HCT116 (cell line): ENCODE results near the gene RNF220. TPM values are rescaled to one million over a fixed set of nuclear protein-coding genes. Genes with fewer than 3 reads are reported as not detected.
A peak's percentile ranks its signal among the peaks of the same experiment; 100 is the strongest.

Experiments used
- ATAC-seq: fragments of 200-7000 bp; cut with Tn5 transposase; 2 replicates; pipeline ENCODE4 v1.9.1; 2020; ENCODE audit warnings: mild to moderate bottlenecking, moderate library complexity
- BruUV-seq: library from RNA; stranded (reverse); fragments of 400-500 nt; replicated peaks from 2 replicates; lab custom pipeline; 2021; lab: Mats Ljungman, UMichigan
- CTCF ChIA-PET: fragments of 300-600 bp; sonication (Branson Sonifier 250); formaldehyde crosslinking; loops from one replicate; lab custom pipeline; 2021; ENCODE audit warnings: antibody characterized with exemption; lab: Charles Lee
- POLR2A ChIA-PET: fragments of 300-600, 350-600 bp; sonication (Branson Sonifier 250); formaldehyde crosslinking; loops from one replicate; lab custom pipeline; 2021; ENCODE audit warnings: antibody characterized with exemption; lab: Charles Lee
- RAD21 ChIA-PET, 2 experiments: fragments of 300-600 bp; sonication (Branson Sonifier 250); formaldehyde crosslinking; loops; one replicate each; lab custom pipeline; 2023; ENCODE audit warnings: low total read pairs in 2 of 2; ENCODE audit not compliant: uncharacterized antibody in 2 of 2, unreplicated experiment in 2 of 2, low non-redundant PET in 1 of 2; lab: Charles Lee
- DNase-seq: peaks from one replicate; pipeline ENCODE4 v3.0.0-alpha.2; 2010; ENCODE audit warnings: low read depth, low spot score
- H2AFZ ChIP-seq: fragments of 200-600 bp; shearing (Covaris generic), sonication (generic); 2 replicates; pipeline ENCODE4 v1.6.1; 2017; ENCODE audit warnings: low read depth, mixed run types, mixed read lengths, antibody characterized with exemption, low read length; ENCODE audit not compliant: poor library complexity, severe bottlenecking
- H3K27ac ChIP-seq: 2 replicates; pipeline ENCODE4 v1.5.1; 2012; ENCODE audit warnings: low read depth, low read length
- H3K27me3 ChIP-seq: fragments of 200-600 bp; sonication (generic); 2 replicates; pipeline ENCODE4 v1.6.1; 2016; ENCODE audit warnings: mixed run types, low read length, mixed read lengths; ENCODE audit not compliant: insufficient read depth
- H3K36me3 ChIP-seq, 2 experiments: fragments of 200-500 bp in 1 of 2; fragments of 200-600 bp in 1 of 2; sonication (Bioruptor generic) in 1 of 2; sonication (generic) in 1 of 2; 2 replicates each; pipeline versions ENCODE4 v1.5.1 to v1.6.1; 2014 to 2016; ENCODE audit warnings: low read length in 2 of 2, inconsistent platforms in 1 of 2, mixed read lengths in 1 of 2, mixed run types in 1 of 2; ENCODE audit not compliant: insufficient read depth in 2 of 2, control insufficient read depth in 1 of 2
- H3K4me1 ChIP-seq, 2 experiments: fragments of 200-600 bp in 1 of 2; sonication (generic) in 1 of 2; 2 replicates each; pipeline versions ENCODE4 v1.5.1 to v1.6.1; 2012 to 2017; ENCODE audit warnings: low read length in 2 of 2, inconsistent platforms in 1 of 2, mild to moderate bottlenecking in 1 of 2, mixed read lengths in 1 of 2, mixed run types in 1 of 2, moderate library complexity in 1 of 2; ENCODE audit not compliant: insufficient read depth in 2 of 2, control insufficient read depth in 1 of 2
- H3K4me2 ChIP-seq: fragments of 200-600 bp; sonication (generic); 2 replicates; pipeline ENCODE4 v1.6.1; 2017; ENCODE audit warnings: mixed run types, low read length, mixed read lengths
- H3K4me3 ChIP-seq, 2 experiments: fragments of 200-600 bp in 1 of 2; sonication (generic) in 1 of 2; replicated peaks in 1 of 2; 2 replicates each; pipeline ENCODE4 v1.5.1; 2011 to 2016; ENCODE audit warnings: low read length in 2 of 2, control low read depth in 1 of 2, low read depth in 1 of 2, mild to moderate bottlenecking in 1 of 2, mixed read lengths in 1 of 2, mixed run types in 1 of 2
- H3K79me2 ChIP-seq: fragments of 200-600 bp; sonication (generic); 2 replicates; pipeline ENCODE4 v1.6.1; 2017; ENCODE audit warnings: mild to moderate bottlenecking, mixed run types, low read length, moderate library complexity, mixed read lengths; ENCODE audit not compliant: insufficient read depth
- H3K9ac ChIP-seq: fragments of 200-600 bp; sonication (generic); 2 replicates; pipeline ENCODE4 v1.6.1; 2016; ENCODE audit warnings: low read length, mixed read lengths
- H3K9me2 ChIP-seq: fragments of 200-600 bp; sonication (generic), shearing (Covaris generic); 2 replicates; pipeline ENCODE4 v1.6.1; 2017; ENCODE audit warnings: mixed run types, mild to moderate bottlenecking, moderate library complexity; ENCODE audit not compliant: insufficient read depth
- H3K9me3 ChIP-seq, 2 experiments: fragments of 200-500 bp in 1 of 2; fragments of 200-600 bp in 1 of 2; sonication (Bioruptor generic) in 1 of 2; sonication (generic) in 1 of 2; 2 replicates each; pipeline ENCODE4 v1.6.1; 2014 to 2017; ENCODE audit warnings: low read length in 2 of 2, mixed read lengths in 2 of 2, inconsistent platforms in 1 of 2, low read depth in 1 of 2, mild to moderate bottlenecking in 1 of 2, mixed run types in 1 of 2, moderate library complexity in 1 of 2; ENCODE audit not compliant: control insufficient read depth in 1 of 2, insufficient read depth in 1 of 2
- H4K20me1 ChIP-seq: fragments of 200-600 bp; sonication (generic), shearing (Covaris generic); 2 replicates; pipeline ENCODE4 v1.6.1; 2017; ENCODE audit warnings: mixed run types, mild to moderate bottlenecking, moderate library complexity; ENCODE audit not compliant: insufficient read depth
- EGR1 ChIP-seq: IDR thresholded peaks from 2 replicates; pipeline ENCODE4 v1.6.1; 2012; ENCODE audit warnings: low read depth
- intact Hi-C: fragments of 100-400 bp; cut with micrococcal nuclease; formaldehyde crosslinking; loops from 2 replicates; pipeline ENCODE4 v1.10.0; 2022
- total RNA-seq: library from RNA; stranded (reverse); gene quantifications from one replicate; pipeline ENCODE4 v1.2.1, GENCODE V29; 2021; ENCODE audit not compliant: unreplicated experiment
- TF ChIP-seq, protein P1 (sequence below): IDR thresholded peaks from 2 replicates; pipeline ENCODE4 v1.6.1; 2011; ENCODE audit warnings: mild to moderate bottlenecking, low read length, moderate library complexity; ENCODE audit not compliant: insufficient replicate concordance; ENCODE audit errors: extremely low read depth
- TF ChIP-seq, protein P2 (sequence below): IDR thresholded peaks from 2 replicates; pipeline ENCODE4 v1.6.1; 2012

The RNF220 gene
- total RNA-seq, 1 experiment from 2014 or later = 84.5 TPM

DNA sequence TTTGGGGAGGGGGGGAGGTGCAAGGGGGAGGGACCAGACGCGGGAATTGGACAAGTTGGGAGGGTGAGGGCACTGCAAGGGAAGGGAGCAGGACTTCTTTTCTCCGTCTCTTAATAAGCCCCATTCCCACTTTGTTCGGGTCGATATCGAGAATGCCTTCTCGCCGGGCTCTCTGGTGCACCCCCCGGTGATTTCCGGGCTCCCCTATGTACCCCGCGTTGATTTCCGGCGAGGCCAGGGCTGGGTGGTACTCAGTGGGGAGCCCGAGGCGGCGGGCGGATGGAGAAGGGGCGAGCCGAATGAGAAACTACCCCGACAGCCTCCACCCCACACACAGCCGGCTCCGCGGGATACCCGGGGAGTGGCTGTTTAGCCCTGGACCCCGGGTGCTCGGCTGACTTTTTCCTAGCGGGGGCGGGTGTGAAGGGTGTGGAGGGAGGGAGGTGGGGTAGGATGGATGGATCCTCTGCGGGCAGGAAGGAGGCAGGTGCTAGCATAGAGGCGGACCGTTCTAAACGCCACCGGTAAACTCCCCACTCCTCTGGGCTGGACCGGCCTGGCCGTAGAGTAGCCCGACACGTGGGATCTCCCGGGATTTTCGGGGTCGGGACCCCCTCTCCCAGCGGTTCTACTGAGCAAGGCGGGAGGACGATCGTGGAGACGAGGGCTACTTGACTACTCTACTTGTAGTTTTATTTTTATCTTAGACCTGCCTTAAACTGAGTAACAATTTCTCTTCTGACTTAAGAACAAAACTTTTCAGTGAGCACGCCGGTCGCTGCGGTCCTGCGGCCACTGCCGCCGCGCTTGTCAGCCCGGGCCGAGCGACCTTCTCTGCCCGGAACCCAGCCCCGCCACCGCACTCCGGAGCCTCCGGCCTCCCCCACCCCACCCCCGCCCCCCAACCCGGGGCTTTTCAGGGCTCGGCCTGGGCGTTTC lies 1.0 kb downstream of the RNF220 start:
- CTCF ChIA-PET = no interaction called here
- no peak overlapping the region for H3K27ac ChIP-seq
- ATAC-seq = peak; percentile 24
- H3K4me3 ChIP-seq = peak overlapping the region; percentile 64 to 82
- RAD21 ChIA-PET = no interaction called here
- H3K9me3 ChIP-seq = no peaks in the 10 kb centered on the region
- BruUV-seq = no TSS peak
- H3K9me2 ChIP-seq = no peaks in the 10 kb centered on the region
- peaks cover 4 to 15% of the 10 kb centered on the region in 2 experiments; a peak in 2 of 4 replicates for H3K4me1 ChIP-seq
- H3K4me2 ChIP-seq = peak overlapping the region; percentile 97
- no peaks in the 10 kb centered on the region for H3K27me3 ChIP-seq
- 0 out of 2 replicates have a peak, but pooled peaks have one; percentile 44 for TF ChIP-seq EGR1
- TF ChIP-seq, protein P1, sequence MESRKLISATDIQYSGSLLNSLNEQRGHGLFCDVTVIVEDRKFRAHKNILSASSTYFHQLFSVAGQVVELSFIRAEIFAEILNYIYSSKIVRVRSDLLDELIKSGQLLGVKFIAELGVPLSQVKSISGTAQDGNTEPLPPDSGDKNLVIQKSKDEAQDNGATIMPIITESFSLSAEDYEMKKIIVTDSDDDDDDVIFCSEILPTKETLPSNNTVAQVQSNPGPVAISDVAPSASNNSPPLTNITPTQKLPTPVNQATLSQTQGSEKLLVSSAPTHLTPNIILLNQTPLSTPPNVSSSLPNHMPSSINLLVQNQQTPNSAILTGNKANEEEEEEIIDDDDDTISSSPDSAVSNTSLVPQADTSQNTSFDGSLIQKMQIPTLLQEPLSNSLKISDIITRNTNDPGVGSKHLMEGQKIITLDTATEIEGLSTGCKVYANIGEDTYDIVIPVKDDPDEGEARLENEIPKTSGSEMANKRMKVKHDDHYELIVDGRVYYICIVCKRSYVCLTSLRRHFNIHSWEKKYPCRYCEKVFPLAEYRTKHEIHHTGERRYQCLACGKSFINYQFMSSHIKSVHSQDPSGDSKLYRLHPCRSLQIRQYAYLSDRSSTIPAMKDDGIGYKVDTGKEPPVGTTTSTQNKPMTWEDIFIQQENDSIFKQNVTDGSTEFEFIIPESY = no peak
- TF ChIP-seq, protein P2, sequence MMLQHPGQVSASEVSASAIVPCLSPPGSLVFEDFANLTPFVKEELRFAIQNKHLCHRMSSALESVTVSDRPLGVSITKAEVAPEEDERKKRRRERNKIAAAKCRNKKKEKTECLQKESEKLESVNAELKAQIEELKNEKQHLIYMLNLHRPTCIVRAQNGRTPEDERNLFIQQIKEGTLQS = no peak
- DNase-seq = no peak
- no peaks in the 10 kb centered on the region for H3K36me3 ChIP-seq
- peak overlapping the region; percentile 63 for H3K9ac ChIP-seq
- no peaks in the 10 kb centered on the region for H4K20me1 ChIP-seq
- POLR2A ChIA-PET = no interaction called here
- intact Hi-C loops = no loop called here
- H2AFZ ChIP-seq = no peak overlapping the region
- no peaks in the 10 kb centered on the region for H3K79me2 ChIP-seq
